Posterior cingulate gyrus (tissue), 11 donors: Measurements from ENCODE around the gene IFNAR1.
"Not testable (repeated sequence)": the region's sequence is repeated elsewhere in the genome, so short reads cannot be mapped to it uniquely, and the experiment has no call there.

Experiments used
- DNase-seq, 10 donors: peaks; one replicate each; pipeline versions ENCODE4 v3.0.0 to v3.0.0-alpha.2; 2020 to 2021; ENCODE audit warnings: mixed read lengths in 3 of 10
- intact Hi-C: fragments of 100-400 bp; cut with DNase I; formaldehyde crosslinking; loops from one replicate; pipeline ENCODE4 v1.15.1; 2023

Gene IFNAR1

GRCh38 chr21:33305344-33305671 lies 19.5 kb upstream of the IFNAR1 start:
- DNase-seq: no peak
- intact Hi-C loops: no loop called here

DNA sequence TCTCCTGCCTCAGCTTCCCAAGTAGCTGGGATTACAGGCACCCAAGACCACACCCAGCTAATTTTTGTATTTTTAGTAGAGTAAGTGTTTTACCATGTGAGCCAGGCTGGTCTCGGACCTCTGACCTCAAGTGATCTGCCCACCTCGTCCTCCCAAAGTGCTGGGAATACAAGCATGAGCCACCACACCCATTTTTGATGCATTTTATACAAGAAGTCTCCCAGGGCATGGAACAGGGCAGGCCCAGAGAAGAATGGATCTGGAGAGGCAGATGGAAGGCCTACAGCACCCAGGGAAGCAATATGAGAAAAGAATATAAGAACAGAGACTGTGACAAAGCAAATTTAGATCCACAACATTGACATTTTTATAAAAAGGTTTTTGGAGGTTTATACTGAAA lies 18.8 kb upstream of the IFNAR1 start:
- no peak for DNase-seq
- intact Hi-C loops: no loop called here

GRCh38 chr21:33308586-33309490 lies 15.9 kb upstream of the IFNAR1 start:
- intact Hi-C loops: no loop called here
- no peak for DNase-seq

- DNase-seq: no peak
- intact Hi-C loops: no loop called here
Measured at GRCh38 chr21:33309778-33310177, 15.0 kb upstream of the IFNAR1 start.

GRCh38 chr21:33312121-33312520 lies 12.6 kb upstream of the IFNAR1 start:
- DNase-seq: no peak
- intact Hi-C loops: no loop called here

- intact Hi-C loops: no loop called here
- no peak for DNase-seq
Measured at GRCh38 chr21:33313183-33313582, 11.6 kb upstream of the IFNAR1 start.

GRCh38 chr21:33313611-33314010 lies 11.2 kb upstream of the IFNAR1 start:
- intact Hi-C loops: no loop called here

DNA sequence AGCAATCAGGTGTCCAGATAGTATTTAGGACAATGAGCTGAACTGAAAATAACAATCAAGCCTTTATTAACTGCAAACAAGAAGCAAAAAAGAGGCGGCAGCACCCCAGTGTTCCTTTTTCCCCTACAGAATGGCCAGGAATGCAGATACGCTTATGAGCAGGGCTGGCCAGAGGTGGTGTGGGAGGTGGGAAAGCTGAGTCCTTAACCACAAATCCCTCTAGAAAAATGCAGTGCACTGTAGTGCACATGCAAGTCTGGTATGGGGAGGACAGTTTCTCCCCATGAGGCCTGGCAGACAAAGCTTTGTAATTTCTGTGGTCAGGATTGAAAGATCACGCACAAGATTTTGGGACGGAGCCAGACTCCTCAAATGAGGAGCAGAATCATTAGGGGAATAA lies 10.7 kb upstream of the IFNAR1 start:
- intact Hi-C loops: no loop called here
- DNase-seq: no peak

More at GRCh38 chr21:33313611-33314010, 11.2 kb upstream of the IFNAR1 start:
- DNase-seq: no peak

- intact Hi-C loops: no loop called here
- no peak for DNase-seq
Measured at GRCh38 chr21:33315946-33316710, 8.6 kb upstream of the IFNAR1 start.

DNA sequence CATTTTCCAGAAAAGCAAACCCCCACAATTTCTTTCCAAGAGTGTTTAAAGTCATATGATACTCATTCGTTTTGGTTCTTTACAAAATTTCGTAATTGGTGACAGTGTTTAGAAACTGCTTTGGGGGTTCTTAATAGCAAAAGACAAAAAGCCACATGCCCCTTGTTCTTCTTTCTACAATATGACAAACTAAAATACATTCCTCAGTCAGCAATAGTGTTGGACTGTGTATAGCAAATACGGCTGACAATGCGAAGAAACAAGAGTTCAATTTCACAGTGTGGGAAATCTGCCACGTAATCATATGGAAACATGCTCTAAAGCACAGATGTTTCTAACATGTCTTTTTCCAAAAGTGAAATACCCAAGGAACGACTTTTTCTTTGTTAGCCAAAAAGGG lies 7.6 kb upstream of the IFNAR1 start:
- intact Hi-C loops: no loop called here

GRCh38 chr21:33317786-33318486 lies 6.8 kb upstream of the IFNAR1 start:
- intact Hi-C loops: no loop called here
- no peak for DNase-seq

More for the DNA sequence above, 7.6 kb upstream of the IFNAR1 start:
- DNase-seq: no peak

DNA sequence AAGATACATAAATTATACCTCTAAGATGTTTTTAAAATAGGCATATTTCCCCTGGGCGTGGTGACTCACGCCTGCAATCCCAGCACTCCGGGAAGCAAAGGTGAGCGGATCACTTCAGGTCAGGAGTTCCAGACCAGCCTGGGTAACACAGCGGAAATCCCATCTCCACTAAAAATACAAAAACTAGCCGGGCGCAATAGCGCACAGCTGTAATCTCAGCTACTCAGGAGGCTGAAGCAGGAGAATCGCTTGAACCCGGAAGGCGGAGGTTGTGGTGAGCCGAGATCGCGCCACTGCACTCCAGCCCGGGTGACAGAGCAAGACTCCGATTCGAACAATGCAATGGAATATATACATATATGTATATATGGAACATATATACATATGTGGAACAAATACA lies 3.8 kb upstream of the IFNAR1 start:
- intact Hi-C loops: loop anchor here (10.0 kb wide), 1 partner anchor 86 kb away; no protein-coding TSS in a partner anchor
- DNase-seq: not testable (repeated sequence)

DNA sequence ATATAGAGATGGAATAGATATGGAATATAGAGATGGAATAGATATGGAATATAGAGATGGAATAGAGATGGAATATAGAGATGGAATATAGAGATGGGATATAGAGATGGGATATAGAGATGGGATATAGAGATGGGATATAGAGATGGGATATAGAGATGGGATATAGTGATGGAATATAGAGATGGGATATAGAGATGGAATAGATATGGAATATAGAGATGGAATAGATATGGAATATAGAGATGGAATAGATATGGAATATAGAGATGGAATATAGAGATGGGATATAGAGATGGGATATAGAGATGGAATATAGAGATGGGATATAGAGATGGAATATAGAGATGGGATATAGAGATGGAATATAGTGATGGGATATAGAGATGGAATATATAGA lies 1.2 kb upstream of the IFNAR1 start:
- intact Hi-C loops: loop anchor here (2.0 to 10.0 kb wide), 2 partner anchors 57 to 89 kb away; partner anchors contain the start of gene IL10RB
- not testable (repeated sequence) for DNase-seq

- intact Hi-C loops: loop anchor here (2.0 to 10.0 kb wide), 2 partner anchors 59 to 91 kb away; partner anchors contain the start of gene IL10RB
- peak in 9 of 10 donors; percentile 28 to 87 (median 56) for DNase-seq
Measured at GRCh38 chr21:33325222-33326067, 675 bp downstream of the IFNAR1 start.

- intact Hi-C loops: loop anchor here (10.0 kb wide), 1 partner anchor 93 kb away; no protein-coding TSS in a partner anchor
- no peak for DNase-seq
Measured at GRCh38 chr21:33327326-33327725, 2.6 kb downstream of the IFNAR1 start.

DNA sequence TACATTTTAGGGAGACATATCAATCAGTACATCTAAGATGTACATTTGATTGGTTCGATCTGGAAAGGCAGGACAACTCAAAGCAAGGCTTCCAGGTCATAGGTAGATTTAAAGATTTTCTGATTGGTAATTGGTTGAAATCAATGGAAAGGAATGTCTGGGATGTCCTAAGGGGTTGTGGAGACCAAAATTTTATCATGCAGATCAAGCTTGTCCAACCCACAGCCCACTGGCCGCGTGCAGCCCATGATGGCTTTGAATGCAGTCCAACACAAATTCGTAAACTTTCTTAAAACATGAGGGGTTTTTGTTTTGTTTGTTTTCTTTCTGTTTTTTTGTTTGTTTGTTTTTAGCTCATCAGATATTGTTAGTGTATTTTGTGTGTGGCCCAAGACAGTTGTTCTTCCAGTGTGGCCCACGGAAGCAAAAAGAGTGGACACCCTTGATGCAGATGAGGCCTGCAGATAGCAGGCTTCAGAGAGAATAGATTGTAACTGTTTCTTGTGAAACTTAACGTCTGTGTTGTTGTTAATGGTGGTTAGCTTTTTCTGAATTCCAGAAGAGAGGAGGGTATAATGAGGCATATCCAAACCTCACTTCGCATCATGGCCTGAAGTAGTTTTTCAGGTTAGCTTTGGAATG lies 3.1 kb downstream of the IFNAR1 start:
- intact Hi-C loops: loop anchor here (10.0 kb wide), 1 partner anchor 93 kb away; no protein-coding TSS in a partner anchor
- no peak for DNase-seq

GRCh38 chr21:33330726-33331125 lies 6.0 kb downstream of the IFNAR1 start:
- intact Hi-C loops: no loop called here

GRCh38 chr21:33332143-33332542 lies 7.4 kb downstream of the IFNAR1 start:
- no peak for DNase-seq
- intact Hi-C loops: no loop called here

More at GRCh38 chr21:33330726-33331125, 6.0 kb downstream of the IFNAR1 start:
- no peak for DNase-seq

GRCh38 chr21:33334191-33334590 lies 9.4 kb downstream of the IFNAR1 start:
- intact Hi-C loops: no loop called here

More at GRCh38 chr21:33334191-33334590, 9.4 kb downstream of the IFNAR1 start:
- DNase-seq: no peak
